ENCODE data around the gene SIPA1L3. TPM values are rescaled to one million over a fixed set of nuclear protein-coding genes. Genes with fewer than 3 reads are reported as not detected.

SIPA1L3 gene
- total RNA-seq, 4 donors from 2014 or later, result 11.1 to 25.3 (median 14.5) TPM

DNA sequence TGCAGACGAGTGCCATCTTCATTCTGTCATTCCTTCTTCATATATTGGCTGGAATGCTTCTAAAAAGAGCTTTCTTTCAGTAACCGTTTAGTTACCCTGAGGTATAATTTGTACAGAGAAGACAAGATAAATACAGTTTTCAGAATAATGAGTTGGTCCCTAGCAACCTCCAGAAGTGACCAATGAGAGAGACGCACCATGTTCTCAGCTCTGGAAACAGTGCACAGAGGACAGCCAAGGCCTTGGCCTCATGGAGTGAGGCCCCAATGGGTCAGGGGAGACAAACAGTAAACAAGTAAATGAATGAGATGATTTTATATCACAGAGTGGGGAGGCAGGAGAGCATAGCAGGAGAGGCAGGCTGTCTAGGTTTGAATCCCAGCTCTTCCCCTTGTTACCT, 226.3 kb downstream of the SIPA1L3 start:
- Histone ChIP-seq H3K36me3 (peaks cover 0 to 29% (median 0%) of the 10 kb centered on the region in 3 donors), H3K27me3 (no peaks in the 10 kb centered on the region), H3K4me1 (peaks cover 0 to 14% (median 0%) of the 10 kb centered on the region in 3 donors), H3K9me3 (no peaks in the 10 kb centered on the region), H3K27ac (no peak overlapping the region), H3K4me3 (no peak overlapping the region)
- no peak for DNase-seq
- intact Hi-C loops (cut with DNase I), result no loop called here
- 79 to 96% methylated on average over 3 of the region's 3 CpGs for WGBS, 2 donors
- TF ChIP-seq, protein P1, sequence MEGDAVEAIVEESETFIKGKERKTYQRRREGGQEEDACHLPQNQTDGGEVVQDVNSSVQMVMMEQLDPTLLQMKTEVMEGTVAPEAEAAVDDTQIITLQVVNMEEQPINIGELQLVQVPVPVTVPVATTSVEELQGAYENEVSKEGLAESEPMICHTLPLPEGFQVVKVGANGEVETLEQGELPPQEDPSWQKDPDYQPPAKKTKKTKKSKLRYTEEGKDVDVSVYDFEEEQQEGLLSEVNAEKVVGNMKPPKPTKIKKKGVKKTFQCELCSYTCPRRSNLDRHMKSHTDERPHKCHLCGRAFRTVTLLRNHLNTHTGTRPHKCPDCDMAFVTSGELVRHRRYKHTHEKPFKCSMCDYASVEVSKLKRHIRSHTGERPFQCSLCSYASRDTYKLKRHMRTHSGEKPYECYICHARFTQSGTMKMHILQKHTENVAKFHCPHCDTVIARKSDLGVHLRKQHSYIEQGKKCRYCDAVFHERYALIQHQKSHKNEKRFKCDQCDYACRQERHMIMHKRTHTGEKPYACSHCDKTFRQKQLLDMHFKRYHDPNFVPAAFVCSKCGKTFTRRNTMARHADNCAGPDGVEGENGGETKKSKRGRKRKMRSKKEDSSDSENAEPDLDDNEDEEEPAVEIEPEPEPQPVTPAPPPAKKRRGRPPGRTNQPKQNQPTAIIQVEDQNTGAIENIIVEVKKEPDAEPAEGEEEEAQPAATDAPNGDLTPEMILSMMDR (IDR thresholded peaks at IDR 0.05), result no peak
- no peak for TF ChIP-seq POLR2A (IDR thresholded peaks at IDR 0.05)

GRCh38 chr19:38134540-38135149, 227.6 kb downstream of the SIPA1L3 start:
- Histone ChIP-seq H3K9me3 (no peaks in the 10 kb centered on the region), H3K4me3 (no peak overlapping the region), H3K27me3 (no peaks in the 10 kb centered on the region), H3K4me1 (peaks cover 0 to 14% (median 0%) of the 10 kb centered on the region in 3 donors), H3K36me3 (peaks cover 0 to 30% (median 0%) of the 10 kb centered on the region in 3 donors), H3K27ac (peak overlapping the region; percentile 7 to 75 (median 60))
- TF ChIP-seq, protein P1 (IDR thresholded peaks at IDR 0.05), result peak in 4 of 6 experiments; percentile 24 to 56 (median 32)
- TF ChIP-seq POLR2A (IDR thresholded peaks at IDR 0.05), result no peak
- intact Hi-C loops (cut with DNase I), result no loop called here
- DNase-seq, result no peak
- 63 to 64% methylated on average over 13 to 14 of the region's 14 CpGs for whole genome bisulfite sequencing, 2 donors

DNA sequence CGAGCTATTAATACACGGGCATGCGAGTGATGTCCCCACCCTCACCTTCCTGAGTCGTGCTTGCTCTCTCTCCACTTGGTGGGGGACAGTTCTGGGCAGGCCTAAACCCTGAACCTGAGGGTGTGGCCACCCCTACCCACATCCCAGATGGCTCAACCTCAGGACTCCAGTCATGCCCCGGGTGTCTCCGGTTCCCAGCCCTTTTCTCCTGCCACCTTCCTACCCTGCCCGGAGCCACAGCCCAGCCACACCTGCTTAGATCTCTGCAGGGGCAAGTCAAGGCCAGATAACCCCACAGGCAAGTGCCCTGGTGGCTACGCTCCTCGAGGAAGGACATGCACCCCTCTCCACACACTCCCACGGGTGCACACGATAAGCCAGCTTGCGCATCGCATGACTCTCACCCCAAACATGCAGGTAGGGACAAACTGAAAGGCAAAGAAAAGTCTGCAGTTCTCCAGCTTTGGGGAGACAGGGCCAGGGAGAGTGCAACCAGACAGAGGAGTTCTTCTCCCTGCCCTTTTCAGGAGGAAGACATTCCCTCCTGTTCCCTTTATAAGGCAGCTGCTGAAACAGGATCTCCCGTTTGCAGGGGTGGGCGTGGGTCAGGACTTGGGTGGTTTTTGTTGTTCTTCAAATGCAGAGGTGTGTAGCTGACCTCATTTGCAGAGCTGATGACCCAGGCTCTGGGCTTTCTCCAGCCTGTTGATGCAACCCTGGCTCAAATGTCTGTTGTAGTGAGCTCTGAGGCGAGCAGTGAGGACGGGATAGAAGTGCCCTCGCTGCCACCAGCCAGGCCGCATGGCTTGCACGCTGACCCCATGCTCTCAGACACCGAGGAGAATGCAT, 228.4 kb downstream of the SIPA1L3 start:
- WGBS, 2 donors, result 42 to 65% methylated on average over 13 to 14 of the region's 21 CpGs
- DNase-seq, result no peak
- intact Hi-C loops (cut with DNase I), result no loop called here

DNA sequence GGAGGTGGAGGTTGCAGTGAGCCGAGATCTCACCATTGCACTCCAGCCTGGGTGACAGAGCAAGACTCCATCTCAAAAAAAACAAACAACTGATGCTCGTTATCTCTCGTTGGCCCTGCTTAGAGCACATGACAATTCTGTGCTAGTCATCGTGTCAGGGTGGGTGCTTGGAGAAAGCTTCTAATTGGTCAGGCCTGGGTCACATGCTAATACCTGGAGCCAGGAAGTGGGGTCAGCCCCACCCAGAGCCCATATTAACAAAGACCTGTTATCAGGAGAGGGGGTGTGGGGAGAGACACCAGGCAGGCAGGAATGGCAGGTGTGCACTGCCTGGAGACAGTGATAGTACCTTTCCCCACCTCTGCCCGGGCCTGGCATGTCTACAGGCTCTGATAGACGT, 232.1 kb downstream of the SIPA1L3 start:
- WGBS, 2 donors, result 64 to 83% methylated on average over 6 of the region's 6 CpGs
- DNase-seq, result no peak
- Histone ChIP-seq H3K4me1 (peaks cover 0 to 14% (median 0%) of the 10 kb centered on the region in 3 donors), H3K27ac (no peak overlapping the region), H3K4me3 (no peak overlapping the region), H3K9me3 (no peaks in the 10 kb centered on the region), H3K27me3 (no peaks in the 10 kb centered on the region), H3K36me3 (peaks cover 0 to 30% (median 0%) of the 10 kb centered on the region in 3 donors)
- intact Hi-C loops (cut with DNase I), result no loop called here
- TF ChIP-seq, protein P1 (IDR thresholded peaks at IDR 0.05), result no peak

More for the DNA sequence above, 228.4 kb downstream of the SIPA1L3 start:
- no peaks in the 10 kb centered on the region for H3K27me3 ChIP-seq
- no peaks in the 10 kb centered on the region for H3K9me3 ChIP-seq
- peak overlapping the region; percentile 7 to 75 (median 60) for H3K27ac ChIP-seq
- H3K4me1 ChIP-seq, result peaks cover 0 to 14% (median 0%) of the 10 kb centered on the region in 3 donors
- no peak overlapping the region for H3K4me3 ChIP-seq
- TF ChIP-seq, protein P1 (IDR thresholded peaks at IDR 0.05), result no peak
- no peak for TF ChIP-seq POLR2A (IDR thresholded peaks at IDR 0.05)
- H3K36me3 ChIP-seq, result peaks cover 0 to 25% (median 0%) of the 10 kb centered on the region in 3 donors

DNA sequence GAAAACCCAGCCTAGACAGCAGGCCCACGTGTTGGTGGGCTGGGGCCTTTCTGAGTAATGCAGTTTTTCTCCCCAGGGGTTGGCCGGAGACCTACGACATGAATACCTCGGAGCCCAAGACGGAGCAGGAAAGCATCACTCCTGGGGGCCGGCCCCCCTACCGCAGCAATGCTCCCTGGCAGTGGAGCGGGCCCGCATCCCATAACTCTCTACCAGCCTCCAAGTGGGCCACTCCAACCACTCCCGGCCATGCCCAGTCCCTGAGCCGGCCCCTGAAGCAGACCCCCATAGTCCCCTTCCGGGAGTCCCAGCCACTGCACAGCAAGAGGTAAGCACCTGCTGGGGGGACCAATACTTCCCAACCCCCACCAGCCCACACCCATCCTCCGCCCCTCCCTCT, 234.1 kb downstream of the SIPA1L3 start:
- Histone ChIP-seq H3K27ac (no peak overlapping the region), H3K9me3 (no peaks in the 10 kb centered on the region), H3K27me3 (no peaks in the 10 kb centered on the region), H3K4me1 (peaks cover 0 to 13% (median 9%) of the 10 kb centered on the region in 3 donors), H3K36me3 (peaks cover 0 to 35% (median 0%) of the 10 kb centered on the region in 3 donors), H3K4me3 (no peak overlapping the region)
- DNase-seq, result no peak
- TF ChIP-seq, protein P1 (IDR thresholded peaks at IDR 0.05), result no peak
- no peak for TF ChIP-seq POLR2A (IDR thresholded peaks at IDR 0.05)
- intact Hi-C loops (cut with DNase I), result no loop called here
- 91 to 92% methylated on average over 13 of the region's 13 CpGs for WGBS, 2 donors
